GM19324 (cell line): Measurements from ENCODE around the gene OR4A47.
"Not testable (repeated sequence)": the region's sequence is repeated elsewhere in the genome, so short reads cannot be mapped to it uniquely, and the experiment has no call there.

Source experiments
- ATAC-seq: cut with Tn5 transposase; IDR thresholded peaks from one replicate; pipeline ENCODE4 v1.9.1; 2021; ENCODE audit warnings: mild to moderate bottlenecking, moderate library complexity; ENCODE audit not compliant: unreplicated experiment, low FRiP score

The OR4A47 gene, protein sequence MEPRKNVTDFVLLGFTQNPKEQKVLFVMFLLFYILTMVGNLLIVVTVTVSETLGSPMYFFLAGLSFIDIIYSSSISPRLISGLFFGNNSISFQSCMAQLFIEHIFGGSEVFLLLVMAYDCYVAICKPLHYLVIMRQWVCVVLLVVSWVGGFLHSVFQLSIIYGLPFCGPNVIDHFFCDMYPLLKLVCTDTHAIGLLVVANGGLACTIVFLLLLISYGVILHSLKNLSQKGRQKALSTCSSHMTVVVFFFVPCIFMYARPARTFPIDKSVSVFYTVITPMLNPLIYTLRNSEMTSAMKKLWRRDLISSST

GRCh38 chr11:48488493-48488892 is at the start of gene OR4A47:
TSS of gene OR4A47 (plus strand) at chr11:48488793. CDS start at chr11:48488793, 0 bp downstream.
- ATAC-seq: not testable (repeated sequence)

GRCh38 chr11:48455909-48456308 is 32.7 kb upstream of the OR4A47 start:
- ATAC-seq: not testable (repeated sequence)

DNA sequence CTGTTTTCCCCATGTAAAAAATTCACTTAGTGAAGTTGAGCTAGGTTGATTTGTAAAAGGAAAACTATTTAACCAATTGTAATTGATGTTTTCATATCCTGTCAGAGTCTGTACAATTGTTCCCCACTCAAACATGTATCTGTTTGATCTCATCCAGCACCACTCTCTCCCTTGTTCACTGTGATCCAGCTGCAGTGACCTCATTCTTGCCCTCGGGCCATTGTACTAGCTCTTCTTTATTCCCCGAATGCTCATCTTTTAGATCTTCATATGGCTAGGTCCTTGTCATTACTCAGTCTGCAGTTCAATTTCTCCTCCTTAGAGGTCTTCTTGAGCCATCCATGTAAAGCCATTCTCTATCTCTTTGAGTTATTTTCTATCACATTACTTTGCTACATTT is 14.6 kb upstream of the OR4A47 start:
- ATAC-seq: not testable (repeated sequence)

GRCh38 chr11:48474703-48475102 is 13.9 kb upstream of the OR4A47 start:
- ATAC-seq: not testable (repeated sequence)

DNA sequence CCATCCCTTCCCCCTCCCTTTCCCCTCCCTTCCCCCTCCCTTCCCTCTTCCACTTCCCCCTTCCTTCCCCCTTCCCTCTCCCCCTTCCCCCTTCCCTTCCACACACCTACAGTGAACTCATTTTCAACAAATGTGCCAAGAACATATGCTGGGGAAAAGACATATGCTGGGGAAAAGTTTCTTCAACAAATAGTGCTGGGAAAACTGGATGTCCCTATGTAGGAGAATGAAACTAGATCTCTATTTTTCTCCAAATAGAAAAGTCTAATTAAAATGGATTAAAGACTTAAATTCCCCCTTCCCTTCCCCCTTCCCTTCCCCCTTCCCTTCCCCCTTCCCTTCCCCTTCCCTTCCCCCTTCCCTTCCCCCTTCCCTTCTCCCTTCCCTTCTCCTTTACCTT is 17.6 kb downstream of the OR4A47 start:
- not testable (repeated sequence) for ATAC-seq

DNA sequence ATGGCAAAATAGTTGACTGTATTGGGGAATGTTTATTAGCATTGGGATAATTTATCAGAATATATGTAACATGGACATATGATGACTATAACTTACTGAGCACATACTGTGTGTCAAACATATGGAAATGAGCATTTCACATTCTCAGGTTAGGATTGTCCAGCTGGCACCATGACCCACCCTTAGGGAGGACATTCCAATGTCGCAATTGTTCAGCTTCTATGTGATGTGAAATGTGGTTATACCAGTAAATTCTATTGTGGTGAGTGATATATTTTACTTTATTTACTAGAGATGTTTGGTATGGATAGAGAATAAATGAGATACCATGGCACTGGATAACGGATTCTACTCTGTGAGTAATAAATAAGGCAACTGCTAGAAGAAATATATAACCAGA is 50.4 kb downstream of the OR4A47 start:
- ATAC-seq: no peak
